CD14-positive monocyte (primary cell): Measurements from ENCODE around the gene PIK3R4. TPM values are rescaled to one million over a fixed set of nuclear protein-coding genes. Genes with fewer than 3 reads are reported as not detected.
A peak's percentile ranks its signal among the peaks of the same experiment; 100 is the strongest.

Source experiments
- DNase-seq, 3 donors: peaks; one replicate each; pipeline ENCODE4 v3.0.0-alpha.2; 2011 to 2022
- H2AFZ ChIP-seq: 2 replicates; pipeline ENCODE4 v1.6.0; 2012; ENCODE audit warnings: mild to moderate bottlenecking, low read depth, low read length, inconsistent platforms; ENCODE audit not compliant: insufficient read depth, poor library complexity, severe bottlenecking
- H3K27ac ChIP-seq, 2 donors: 1 replicate in 1 of 2; 2 replicates in 1 of 2; pipeline ENCODE4 v1.5.1; 2012 to 2013; ENCODE audit warnings: low read length in 2 of 2, control low read depth in 1 of 2, inconsistent platforms in 1 of 2, low read depth in 1 of 2, mild to moderate bottlenecking in 1 of 2
- H3K27me3 ChIP-seq, 2 donors: one replicate each; pipeline versions ENCODE4 v1.6.0 to v1.6.1; 2011 to 2013; ENCODE audit warnings: low read length in 2 of 2; ENCODE audit not compliant: control insufficient read depth in 2 of 2, insufficient read depth in 2 of 2
- H3K36me3 ChIP-seq, 2 donors: replicated peaks in 1 of 2; 1 replicate in 1 of 2; 2 replicates in 1 of 2; pipeline versions ENCODE4 v1.5.1 to v1.6.1; 2012 to 2013; ENCODE audit warnings: low read length in 2 of 2, control low read depth in 1 of 2, inconsistent platforms in 1 of 2, mild to moderate bottlenecking in 1 of 2; ENCODE audit not compliant: insufficient read depth in 2 of 2, control insufficient read depth in 1 of 2
- H3K4me1 ChIP-seq, 2 donors: 1 replicate in 1 of 2; 2 replicates in 1 of 2; pipeline versions ENCODE4 v1.5.1 to v1.6.1; 2012 to 2013; ENCODE audit warnings: low read length in 2 of 2, control low read depth in 1 of 2, inconsistent platforms in 1 of 2, mild to moderate bottlenecking in 1 of 2, moderate library complexity in 1 of 2; ENCODE audit not compliant: insufficient read depth in 2 of 2, control insufficient read depth in 1 of 2
- H3K4me2 ChIP-seq: replicated peaks from 2 replicates; pipeline ENCODE3; 2012; ENCODE audit warnings: low read length, moderate library complexity, mild to moderate bottlenecking; ENCODE audit not compliant: poor library complexity, severe bottlenecking; ENCODE audit errors: extremely low read depth
- H3K4me3 ChIP-seq, 3 experiments: fragments of 200-600 bp in 1 of 3; sonication (generic) in 1 of 3; replicated peaks in 1 of 3; 1 replicate in 2 of 3; 2 replicates in 1 of 3; pipeline ENCODE4 v1.5.1; 2011 to 2013; ENCODE audit warnings: low read length in 3 of 3, mild to moderate bottlenecking in 3 of 3, control low read depth in 2 of 3, low read depth in 2 of 3, inconsistent platforms in 1 of 3, moderate library complexity in 1 of 3
- H3K79me2 ChIP-seq: 2 replicates; pipeline ENCODE4 v1.6.0; 2012; ENCODE audit warnings: mild to moderate bottlenecking, control low read depth, inconsistent platforms, low read length, moderate library complexity; ENCODE audit not compliant: insufficient read depth
- H3K9ac ChIP-seq: 2 replicates; pipeline ENCODE4 v1.6.0; 2017; ENCODE audit warnings: low read length, mild to moderate bottlenecking; ENCODE audit not compliant: insufficient read depth, poor library complexity, severe bottlenecking
- H3K9me3 ChIP-seq, 2 donors: replicated peaks in 1 of 2; 1 replicate in 1 of 2; 2 replicates in 1 of 2; pipeline versions ENCODE4 v1.5.1 to v1.6.1; 2012 to 2013; ENCODE audit warnings: low read length in 2 of 2, control low read depth in 1 of 2; ENCODE audit not compliant: control insufficient read depth in 1 of 2, insufficient read depth in 1 of 2
- H4K20me1 ChIP-seq: 2 replicates; pipeline ENCODE4 v1.6.0; 2012; ENCODE audit warnings: mild to moderate bottlenecking, low read length, control low read depth, moderate library complexity; ENCODE audit not compliant: insufficient read depth
- H3K27ac Mint-ChIP-seq, 7 donors: one replicate each; pipeline ENCODE4 v1.8.0; 2020; ENCODE audit warnings: mild to moderate bottlenecking in 7 of 7, mixed read lengths in 7 of 7, moderate library complexity in 6 of 7, inconsistent platforms in 2 of 7
- H3K27me3 Mint-ChIP-seq, 3 donors: one replicate each; pipeline ENCODE4 v1.8.0; 2021 to 2022; ENCODE audit warnings: low read depth in 3 of 3, mild to moderate bottlenecking in 3 of 3, mixed read lengths in 3 of 3, moderate library complexity in 3 of 3, inconsistent platforms in 1 of 3
- H3K36me3 Mint-ChIP-seq, 2 donors: one replicate each; pipeline ENCODE4 v1.8.0; 2020; ENCODE audit warnings: mixed read lengths in 2 of 2, inconsistent platforms in 1 of 2, mild to moderate bottlenecking in 1 of 2
- H3K4me1 Mint-ChIP-seq: one replicate; pipeline ENCODE4 v1.8.0; 2020; ENCODE audit warnings: mild to moderate bottlenecking, mixed read lengths
- H3K4me3 Mint-ChIP-seq, 2 donors: one replicate each; pipeline ENCODE4 v1.8.0; 2020; ENCODE audit warnings: mild to moderate bottlenecking in 2 of 2, mixed read lengths in 2 of 2, moderate library complexity in 1 of 2
- H3K9me3 Mint-ChIP-seq, 7 donors: one replicate each; pipeline ENCODE4 v1.8.0; 2020 to 2022; ENCODE audit warnings: mixed read lengths in 7 of 7, mild to moderate bottlenecking in 6 of 7, moderate library complexity in 6 of 7, inconsistent platforms in 2 of 7
- WGBS: methylation state at CpG from one replicate; pipeline ENCODE4 v1.1.5; 2013; ENCODE audit warnings: missing lambda C conversion rate; ENCODE audit not compliant: insufficient coverage; 5-methylcytosine and 5-hydroxymethylcytosine counted together
- intact Hi-C, 2 donors: fragments of 100-400 bp; cut with micrococcal nuclease; formaldehyde crosslinking; loops; one replicate each; pipeline versions ENCODE4 v1.15.0 to v1.15.1; 2023
- polyA minus RNA-seq: library from RNA; depleted of rRNA, polyadenylated mRNA; stranded (reverse); fragments of >200 nt; gene quantifications from 2 replicates; pipeline ENCODE4 v1.2.3, GENCODE V29; 2012
- polyA plus RNA-seq, 3 donors: library from polyadenylated mRNA; depleted of rRNA in 1 of 3; unstranded in 2 of 3; stranded (reverse) in 1 of 3; fragments of 300-500 nt in 2 of 3; fragments of >200 nt in 1 of 3; fragmentation: Illumina TruSeq in 2 of 3; gene quantifications; 1 replicate in 2 of 3; 2 replicates in 1 of 3; pipeline ENCODE4 v1.2.3, GENCODE V29; 2012 to 2021
- total RNA-seq, 12 experiments: library from RNA in 1 of 12; stranded (reverse) in 1 of 12; fragments of 120-200 nt in 1 of 12; gene quantifications; one replicate each; pipeline ENCODE4 v1.2.4 and lab custom pipeline; 2013 to 2026; ENCODE audit warnings: mixed read lengths in 6 of 12, inconsistent platforms in 1 of 12
- TF ChIP-seq, protein P1 (sequence below): fragments of 200-600 bp; IDR thresholded peaks from one replicate; pipeline ENCODE4 v1.8.0; 2022; ENCODE audit warnings: antibody characterized with exemption, mild to moderate bottlenecking

The PIK3R4 gene
- 21.6 TPM for total RNA-seq (2013)
- polyA plus RNA-seq (10 to 100 TPM in 2 of 3 donors, 1 to 10 TPM in 1; 6.5 to 18.7 (median 10.1) TPM), polyA minus RNA-seq (15.4 and 26.6 TPM in 2 replicates), total RNA-seq (lab: John Stamatoyannopoulos, UW) (18.4 to 44.1 (median 33.5) reads per million in 11 experiments)

DNA sequence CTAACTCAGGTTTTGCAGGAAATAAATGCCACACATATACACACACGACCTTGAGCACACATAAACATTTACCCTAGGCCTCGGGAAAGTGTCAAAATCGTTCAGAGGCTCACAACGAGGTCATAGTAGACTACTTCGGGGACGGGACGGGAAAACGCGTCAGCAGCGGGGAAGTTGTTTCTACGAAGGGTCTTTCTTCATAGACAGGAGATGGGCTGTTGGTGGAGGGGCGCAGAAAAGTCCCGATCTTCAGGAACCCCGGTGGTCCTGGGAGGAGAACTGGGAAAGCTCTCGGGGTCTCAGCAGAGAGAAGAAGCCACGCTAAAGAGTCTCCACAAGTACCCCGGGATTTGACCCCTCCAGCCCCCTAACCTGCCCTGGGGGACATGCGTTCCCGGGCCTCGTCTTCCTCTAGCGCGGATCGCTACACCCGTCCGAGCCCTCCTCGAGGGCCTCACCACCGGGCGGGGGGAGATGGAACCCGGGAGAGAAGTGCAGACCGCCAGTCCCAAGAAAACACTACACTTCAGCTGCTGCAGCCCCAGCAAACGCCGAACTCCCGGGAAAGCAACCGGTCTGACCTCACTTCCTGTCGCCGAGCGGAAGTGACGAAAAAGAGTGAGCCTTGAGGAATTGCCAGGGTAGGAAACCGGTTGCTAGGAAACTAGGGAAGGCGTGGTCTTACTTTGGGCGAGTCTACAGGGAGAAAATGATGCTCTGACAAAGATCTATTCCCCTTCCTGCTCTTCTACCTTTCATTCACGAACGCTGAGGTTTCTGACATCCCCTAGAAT lies at the start of gene PIK3R4:
Gene PIK3R4, minus strand, starts transcription at position 584 of the 794 bp plus-strand sequence. CDS start 1,611 bp downstream, outside the sequence.
- Mint-ChIP-seq H3K4me3 (peak within 1 kb of the TSS; percentile 92 to 96), H3K27me3 (peaks cover 0 to 2% (median 0%) of the 10 kb centered on the region in 3 donors), H3K36me3 (peaks cover 15 to 16% of the 10 kb centered on the region in 2 donors), H3K27ac (peak within 1 kb of the TSS; percentile 96 to 99 (median 97)), H3K9me3 (peaks cover 0 to 2% (median 0%) of the 10 kb centered on the region in 7 donors), H3K4me1 (peaks cover 40% of the 10 kb centered on the region)
- Histone ChIP-seq H3K9me3 (no peaks in the 10 kb centered on the region), H3K4me1 (peaks cover 11 to 14% of the 10 kb centered on the region in 2 donors), H3K4me3 (peak within 1 kb of the TSS; percentile 86 to 90 (median 87)), H3K9ac (peak within 1 kb of the TSS; percentile 90), H3K27me3 (no peaks in the 10 kb centered on the region), H2AFZ (peak within 1 kb of the TSS; percentile 93), H3K4me2 (peak within 1 kb of the TSS; percentile 77), H4K20me1 (no peaks in the 10 kb centered on the region), H3K79me2 (peaks cover 47% of the 10 kb centered on the region), H3K36me3 (peaks cover 0 to 26% of the 10 kb centered on the region in 2 donors), H3K27ac (peak within 1 kb of the TSS; percentile 82 to 97)
- intact Hi-C loops, result loop anchor here (5.0 to 10.0 kb wide), 2 partner anchors 146 to 1668 kb away; partner anchors contain the start of genes ATP2C1 (in 1 of the 2) and DNAJC13 (in 1 of the 2)
- peak; percentile 98 to 99 (median 98) for DNase-seq
- 0% methylated on average over 36 of the region's 43 CpGs for WGBS
- TF ChIP-seq, protein P1, sequence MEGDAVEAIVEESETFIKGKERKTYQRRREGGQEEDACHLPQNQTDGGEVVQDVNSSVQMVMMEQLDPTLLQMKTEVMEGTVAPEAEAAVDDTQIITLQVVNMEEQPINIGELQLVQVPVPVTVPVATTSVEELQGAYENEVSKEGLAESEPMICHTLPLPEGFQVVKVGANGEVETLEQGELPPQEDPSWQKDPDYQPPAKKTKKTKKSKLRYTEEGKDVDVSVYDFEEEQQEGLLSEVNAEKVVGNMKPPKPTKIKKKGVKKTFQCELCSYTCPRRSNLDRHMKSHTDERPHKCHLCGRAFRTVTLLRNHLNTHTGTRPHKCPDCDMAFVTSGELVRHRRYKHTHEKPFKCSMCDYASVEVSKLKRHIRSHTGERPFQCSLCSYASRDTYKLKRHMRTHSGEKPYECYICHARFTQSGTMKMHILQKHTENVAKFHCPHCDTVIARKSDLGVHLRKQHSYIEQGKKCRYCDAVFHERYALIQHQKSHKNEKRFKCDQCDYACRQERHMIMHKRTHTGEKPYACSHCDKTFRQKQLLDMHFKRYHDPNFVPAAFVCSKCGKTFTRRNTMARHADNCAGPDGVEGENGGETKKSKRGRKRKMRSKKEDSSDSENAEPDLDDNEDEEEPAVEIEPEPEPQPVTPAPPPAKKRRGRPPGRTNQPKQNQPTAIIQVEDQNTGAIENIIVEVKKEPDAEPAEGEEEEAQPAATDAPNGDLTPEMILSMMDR, result no peak

DNA sequence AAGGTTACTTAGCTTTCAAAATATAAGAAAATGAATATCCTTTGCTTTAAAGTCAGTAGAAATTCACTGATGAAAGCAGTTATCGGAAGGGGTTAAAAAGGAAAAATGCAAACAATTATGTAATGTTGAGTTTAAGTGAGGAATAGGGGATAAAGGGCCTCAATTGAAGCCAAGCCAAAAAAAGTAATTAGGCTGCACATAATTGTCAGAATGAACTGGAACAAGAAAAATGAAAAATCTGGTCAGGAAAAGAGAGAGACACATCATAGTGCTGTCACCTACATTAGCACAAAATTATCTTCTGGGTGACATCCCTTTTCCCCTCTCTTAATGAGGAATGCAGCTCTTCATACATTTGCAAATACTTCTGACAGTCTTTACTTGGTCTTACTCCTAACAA lies 48.8 kb upstream of the PIK3R4 start:
- intact Hi-C loops, result no loop called here
- no peak overlapping the region for H3K4me3 ChIP-seq
- H3K79me2 ChIP-seq, result no peaks in the 10 kb centered on the region
- peaks cover 0 to 2% (median 0%) of the 10 kb centered on the region in 7 donors for H3K9me3 Mint-ChIP-seq
- no peaks in the 10 kb centered on the region for H4K20me1 ChIP-seq
- DNase-seq, result no peak
- TF ChIP-seq, protein P1, result no peak
- peaks cover 0 to 3% (median 2%) of the 10 kb centered on the region in 3 donors for H3K27me3 Mint-ChIP-seq
- no peak overlapping the region for H3K9ac ChIP-seq
- WGBS, result 100% methylated on average over 1 of the region's 1 CpG
- no peaks in the 10 kb centered on the region for H3K27me3 ChIP-seq
- H3K4me1 Mint-ChIP-seq, result no peaks in the 10 kb centered on the region
- no peak overlapping the region for H3K27ac Mint-ChIP-seq
- H3K4me3 Mint-ChIP-seq, result no peak overlapping the region
- no peaks in the 10 kb centered on the region for H3K36me3 Mint-ChIP-seq
- no peaks in the 10 kb centered on the region for H3K9me3 ChIP-seq
- H3K4me1 ChIP-seq, result no peaks in the 10 kb centered on the region
- no peak overlapping the region for H2AFZ ChIP-seq
- H3K27ac ChIP-seq, result no peak overlapping the region
- no peaks in the 10 kb centered on the region for H3K36me3 ChIP-seq
- H3K4me2 ChIP-seq, result no peak overlapping the region
